ENCODE results near the gene KIAA0753. TPM values are rescaled to one million over a fixed set of nuclear protein-coding genes. Genes with fewer than 3 reads are reported as not detected.

The KIAA0753 gene
- total and polyA plus RNA-seq, 2 of the 4 experiments (the other 2 are of a cell fraction) = 10.2 to 17.6 TPM

- Histone ChIP-seq H2AK9ac (replicated peaks; ENCODE audit: low read depth, low read length, poor library complexity) (no peak overlapping the region), H4K8ac (ENCODE audit: low read depth in 2 of 2, low read length in 2 of 2) (no peak overlapping the region), H3K27ac (ENCODE audit: insufficient read depth, low read length) (no peak overlapping the region), H2BK120ac (ENCODE audit: low read depth, low read length) (no peak overlapping the region), H2AK5ac (ENCODE audit: low read depth, low read length) (no peak overlapping the region), H3K4me3 (ENCODE audit: insufficient read depth, low read depth, low read length) (no peak overlapping the region), H4K20me1 (ENCODE audit: insufficient read depth, low read length) (peaks cover 2% of the 10 kb centered on the region; the same call in 1 of the 2 replicates), H3K27me3 (ENCODE audit: control insufficient read depth, insufficient read depth, low read length) (no peaks in the 10 kb centered on the region), H3K36me3 (ENCODE audit: control insufficient read depth, insufficient read depth, low read length) (peaks cover 8% of the 10 kb centered on the region), H3K56ac (ENCODE audit: extremely low read depth, insufficient read depth, low read length) (no peak overlapping the region), H3K9me1 (ENCODE audit: insufficient read depth, low read length) (no peaks in the 10 kb centered on the region), H2AFZ (replicated peaks; ENCODE audit: low read length, poor library complexity) (no peak overlapping the region), H2BK20ac (ENCODE audit: low read depth, low read length) (no peak overlapping the region), H3K4ac (ENCODE audit: low read depth, low read length) (no peak overlapping the region), H3K4me2 (ENCODE audit: low read depth, low read length) (no peak overlapping the region), H4K91ac (ENCODE audit: insufficient read depth, low read depth, low read length) (no peak overlapping the region), H4K5ac (ENCODE audit: low read depth, low read length) (no peak overlapping the region), H3K9ac (ENCODE audit: low read depth, low read length) (no peak overlapping the region), H2BK15ac (ENCODE audit: low read depth, low read length) (no peak overlapping the region), H3K18ac (ENCODE audit: low read depth, low read length) (no peak overlapping the region), H3K23ac (ENCODE audit: low read depth, low read length) (peak overlapping the region; percentile 29; the same call in 1 of the 2 replicates), H2BK5ac (ENCODE audit: low read depth, low read length, poor library complexity, severe bottlenecking) (no peak overlapping the region), H3K79me1 (ENCODE audit: low read depth in 1 of 2, low read length in 2 of 2) (peaks cover 11 to 57% of the 10 kb centered on the region in 2 experiments; a peak in 3 of 4 replicates), H3K4me1 (ENCODE audit: control insufficient read depth, insufficient read depth, low read length) (peaks cover 9% of the 10 kb centered on the region), H3K14ac (replicated peaks; ENCODE audit: low read depth, low read length) (no peak overlapping the region), H3K9me3 (ENCODE audit: control insufficient read depth, insufficient read depth, low read length) (no peaks in the 10 kb centered on the region)
- dilution Hi-C loops (cut with HindIII; ENCODE audit: low sequenced_read_pairs, unreplicated experiment) = no loop called here
- in situ Hi-C loops (cut with MboI; ENCODE audit: low sequenced_read_pairs) = loop anchor here (10.0 kb wide), 1 partner anchor 168 kb away; no protein-coding TSS in a partner anchor
- CTCF ChIA-PET = no interaction called here
- BruUV-seq (replicated peaks) = no TSS peak
- ATAC-seq (ENCODE audit: low read depth) = no peak
- POLR2A ChIA-PET (ENCODE audit: unreplicated experiment) = no interaction called here
- peak; percentile 92 for TF ChIP-seq CEBPB (IDR thresholded peaks at IDR 0.05; ENCODE audit: low read depth, low read length)
- TF ChIP-seq BHLHE40 (IDR thresholded peaks at IDR 0.05; ENCODE audit: low read depth, low read length) = no peak
- no peak for TF ChIP-seq MXI1 (IDR thresholded peaks at IDR 0.05; ENCODE audit: borderline replicate concordance, low read depth, low read length)
- no peak for TF ChIP-seq CTCF (conservative IDR thresholded peaks at IDR 0.05; ENCODE audit: low read depth, low read length)
- no peak for TF ChIP-seq SMC3 (IDR thresholded peaks at IDR 0.05; ENCODE audit: low read depth, low read length)
- TF ChIP-seq RAD21 (IDR thresholded peaks at IDR 0.05; ENCODE audit: low read length) = no peak
- TF ChIP-seq USF2 (IDR thresholded peaks at IDR 0.05; ENCODE audit: low read depth, low read length) = no peak
- intact Hi-C loops (cut with micrococcal nuclease) = loop anchor here (5.0 kb wide), 1 partner anchor 200 kb away; the partner anchor contains the start of gene PIMREG
- WGBS, 2 experiments (ENCODE audit: extremely low coverage in 2 of 2, insufficient read length in 1 of 2) = no CpG with 5 or more reads among the region's 2 CpGs
- DNase-seq = peak; percentile 14
Observed at GRCh38 chr17:6642592-6642991, 2.1 kb upstream of the KIAA0753 start.
